LNCaP clone FGC (cell line): Measurements from ENCODE around the gene ELOVL5.
"Not testable (repeated sequence)": the region's sequence is repeated elsewhere in the genome, so short reads cannot be mapped to it uniquely, and the experiment has no call there.

Source experiments
- DNase-seq: peaks from one replicate; pipeline ENCODE4 v3.0.0-alpha.2; 2011; ENCODE audit warnings: low read depth
- H3K4me3 ChIP-seq: 2 replicates; pipeline ENCODE4 v1.5.1; 2011; ENCODE audit warnings: mild to moderate bottlenecking, low read depth, low read length, control low read depth
- TF ChIP-seq, protein P1 (sequence below): IDR thresholded peaks from 2 replicates; pipeline ENCODE4 v1.5.1; 2012; ENCODE audit warnings: mild to moderate bottlenecking; ENCODE audit not compliant: control insufficient read depth, insufficient read depth; ENCODE audit errors: extremely low read depth

The ELOVL5 gene, protein sequence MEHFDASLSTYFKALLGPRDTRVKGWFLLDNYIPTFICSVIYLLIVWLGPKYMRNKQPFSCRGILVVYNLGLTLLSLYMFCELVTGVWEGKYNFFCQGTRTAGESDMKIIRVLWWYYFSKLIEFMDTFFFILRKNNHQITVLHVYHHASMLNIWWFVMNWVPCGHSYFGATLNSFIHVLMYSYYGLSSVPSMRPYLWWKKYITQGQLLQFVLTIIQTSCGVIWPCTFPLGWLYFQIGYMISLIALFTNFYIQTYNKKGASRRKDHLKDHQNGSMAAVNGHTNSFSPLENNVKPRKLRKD

DNA sequence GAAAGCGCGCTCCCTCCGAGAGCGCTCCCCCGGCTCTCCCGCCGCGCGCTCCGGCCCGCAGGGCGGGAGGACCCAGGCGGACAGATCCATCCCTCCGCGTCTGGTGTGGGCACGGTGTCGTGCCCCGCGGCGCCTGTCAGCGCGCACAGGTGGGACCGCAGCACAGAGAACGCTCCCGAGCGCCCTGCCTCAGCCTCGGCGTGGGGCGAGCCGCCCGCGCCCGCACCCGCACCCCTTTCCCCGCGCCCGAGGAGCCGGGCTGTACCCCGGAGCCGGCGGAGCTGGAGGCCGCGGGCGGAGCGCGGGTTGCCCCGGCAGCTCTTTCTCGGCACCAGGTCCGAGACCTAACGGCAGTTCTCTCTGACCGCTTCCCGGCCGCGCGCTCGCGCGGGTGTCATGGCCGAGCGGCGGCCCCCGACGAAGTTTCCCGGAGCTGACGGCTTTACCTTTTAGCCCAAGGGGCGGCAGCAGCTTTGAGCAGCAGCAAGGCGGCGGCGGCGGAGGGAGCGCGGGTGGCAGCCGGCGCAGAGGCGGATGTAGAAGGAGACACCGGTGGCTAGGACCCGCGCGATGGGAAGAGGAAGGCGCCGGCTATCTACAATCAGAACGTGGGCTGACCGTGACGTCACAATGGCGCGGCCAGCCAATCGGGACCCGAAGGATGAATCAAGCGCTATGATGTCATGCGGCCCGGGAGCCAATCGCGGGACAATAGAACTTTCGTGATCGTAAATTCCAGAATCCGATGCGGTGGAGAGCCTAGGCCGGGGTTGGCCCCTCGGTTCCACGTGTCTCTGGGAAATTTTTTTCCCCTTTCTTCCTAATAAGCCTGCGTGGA lies at the start of gene ELOVL5:
TSS of gene ELOVL5 (minus strand) at position 580 of the 838 bp plus-strand sequence. CDS start 53,251 bp downstream, outside the sequence.
- TF ChIP-seq, protein P1, sequence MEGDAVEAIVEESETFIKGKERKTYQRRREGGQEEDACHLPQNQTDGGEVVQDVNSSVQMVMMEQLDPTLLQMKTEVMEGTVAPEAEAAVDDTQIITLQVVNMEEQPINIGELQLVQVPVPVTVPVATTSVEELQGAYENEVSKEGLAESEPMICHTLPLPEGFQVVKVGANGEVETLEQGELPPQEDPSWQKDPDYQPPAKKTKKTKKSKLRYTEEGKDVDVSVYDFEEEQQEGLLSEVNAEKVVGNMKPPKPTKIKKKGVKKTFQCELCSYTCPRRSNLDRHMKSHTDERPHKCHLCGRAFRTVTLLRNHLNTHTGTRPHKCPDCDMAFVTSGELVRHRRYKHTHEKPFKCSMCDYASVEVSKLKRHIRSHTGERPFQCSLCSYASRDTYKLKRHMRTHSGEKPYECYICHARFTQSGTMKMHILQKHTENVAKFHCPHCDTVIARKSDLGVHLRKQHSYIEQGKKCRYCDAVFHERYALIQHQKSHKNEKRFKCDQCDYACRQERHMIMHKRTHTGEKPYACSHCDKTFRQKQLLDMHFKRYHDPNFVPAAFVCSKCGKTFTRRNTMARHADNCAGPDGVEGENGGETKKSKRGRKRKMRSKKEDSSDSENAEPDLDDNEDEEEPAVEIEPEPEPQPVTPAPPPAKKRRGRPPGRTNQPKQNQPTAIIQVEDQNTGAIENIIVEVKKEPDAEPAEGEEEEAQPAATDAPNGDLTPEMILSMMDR, result no peak

DNA sequence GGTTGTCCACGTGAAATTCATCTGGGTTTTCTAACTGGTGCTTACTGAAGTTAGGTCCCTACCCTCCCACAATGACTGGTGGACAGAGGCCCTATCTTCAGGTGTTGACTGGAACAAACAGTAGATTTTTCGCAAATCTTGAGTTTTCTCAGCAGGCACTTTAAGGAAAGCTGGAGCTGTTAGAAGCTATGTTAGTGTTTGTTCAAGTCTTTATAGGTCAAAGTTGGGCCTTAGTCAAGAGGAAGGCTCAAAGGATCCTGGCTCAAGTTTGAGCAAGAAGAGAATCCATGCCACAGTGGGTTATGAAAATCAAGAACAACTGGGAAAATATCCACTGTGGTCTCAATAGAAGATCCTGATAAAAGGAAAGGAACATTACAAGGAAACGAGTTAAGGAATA lies 48.5 kb upstream of the ELOVL5 start:
- TF ChIP-seq, protein P1, result no peak
- peak; percentile 63 for DNase-seq
- H3K4me3 ChIP-seq, result no peak overlapping the region

More for the DNA sequence above, at the start of gene ELOVL5:
- DNase-seq, result peak; percentile 93
- H3K4me3 ChIP-seq, result peak within 1 kb of the TSS; percentile 89

DNA sequence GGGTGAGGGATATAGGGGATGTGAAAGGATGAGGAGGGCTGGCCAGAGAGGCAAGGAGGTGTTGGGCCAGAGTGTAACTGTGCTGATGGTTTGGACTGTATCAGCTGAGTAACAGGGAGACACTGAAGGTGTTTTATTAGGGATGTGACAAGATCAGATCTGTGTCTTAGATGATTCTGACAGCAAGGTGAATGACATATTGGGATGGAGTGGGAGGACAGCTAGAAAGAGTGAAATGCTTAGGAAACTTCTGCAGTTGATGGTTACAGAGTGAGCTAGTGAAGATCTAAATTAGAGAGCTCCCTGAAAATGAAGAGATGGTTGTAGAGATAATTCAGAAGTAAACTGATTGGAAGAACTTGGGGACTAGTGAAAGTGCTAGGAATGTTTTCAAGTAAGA lies 47.2 kb upstream of the ELOVL5 start:
- TF ChIP-seq, protein P1, result no peak
- no peak overlapping the region for H3K4me3 ChIP-seq
- DNase-seq, result no peak

DNA sequence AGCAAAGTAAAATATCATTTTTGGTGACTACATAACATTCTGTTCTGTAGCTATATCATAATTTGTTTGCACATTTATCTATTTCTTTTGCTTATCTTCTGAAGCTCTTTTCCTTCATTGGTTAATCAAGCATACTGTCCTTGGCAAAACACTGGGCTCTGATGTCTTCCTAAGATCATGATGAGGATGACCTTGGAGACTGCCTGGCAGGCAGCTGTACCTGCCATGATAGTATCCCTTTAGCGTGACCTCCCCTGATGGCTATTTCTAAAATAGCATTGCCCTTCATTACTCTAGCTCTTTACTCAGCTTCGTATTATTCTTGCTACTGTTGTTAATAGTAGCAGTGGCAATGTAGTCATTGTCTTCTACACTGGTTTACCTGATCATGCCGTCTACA lies 46.0 kb upstream of the ELOVL5 start:
- TF ChIP-seq, protein P1, result no peak
- no peak overlapping the region for H3K4me3 ChIP-seq
- no peak for DNase-seq

DNA sequence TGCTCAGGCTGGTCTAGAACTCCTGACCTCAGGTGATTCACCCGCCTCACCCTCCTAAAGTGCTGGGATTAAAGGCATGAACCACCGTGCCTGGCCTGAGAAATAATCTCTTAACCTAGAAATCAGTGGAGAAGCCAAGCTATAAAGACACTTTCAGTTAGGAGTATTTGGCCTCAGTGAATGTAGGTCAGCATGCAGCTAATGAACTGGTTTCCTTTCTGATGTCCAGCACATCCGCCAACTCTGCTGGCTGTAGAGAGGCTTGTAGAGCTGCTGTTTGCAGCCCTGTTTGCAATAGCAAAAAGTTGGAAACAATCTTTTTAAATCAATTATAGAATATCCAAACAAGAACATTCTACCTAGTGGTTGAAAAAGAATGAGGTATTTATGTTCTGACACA lies 42.4 kb upstream of the ELOVL5 start:
- TF ChIP-seq, protein P1, result no peak
- no peak overlapping the region for H3K4me3 ChIP-seq
- no peak for DNase-seq

DNA sequence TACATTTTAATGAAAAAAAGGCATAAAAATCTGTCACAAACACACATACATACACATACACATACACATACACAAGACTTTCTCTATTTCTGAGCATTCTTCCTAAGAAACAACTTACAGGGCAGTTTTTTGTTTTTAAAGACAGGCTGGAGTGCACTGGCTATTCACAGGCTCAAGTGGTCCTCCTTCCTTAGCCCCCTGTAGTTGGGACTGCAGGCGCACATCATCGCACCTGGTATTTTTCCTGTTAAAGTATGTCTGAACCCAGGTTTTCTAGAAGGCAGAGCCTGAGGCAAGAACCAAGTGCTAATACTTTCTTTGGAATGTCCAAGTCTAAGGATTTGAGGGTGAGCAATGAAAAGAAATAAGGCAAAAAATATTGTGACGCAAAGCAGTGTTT lies 41.3 kb upstream of the ELOVL5 start:
- no peak for DNase-seq
- TF ChIP-seq, protein P1, result no peak
- no peak overlapping the region for H3K4me3 ChIP-seq

DNA sequence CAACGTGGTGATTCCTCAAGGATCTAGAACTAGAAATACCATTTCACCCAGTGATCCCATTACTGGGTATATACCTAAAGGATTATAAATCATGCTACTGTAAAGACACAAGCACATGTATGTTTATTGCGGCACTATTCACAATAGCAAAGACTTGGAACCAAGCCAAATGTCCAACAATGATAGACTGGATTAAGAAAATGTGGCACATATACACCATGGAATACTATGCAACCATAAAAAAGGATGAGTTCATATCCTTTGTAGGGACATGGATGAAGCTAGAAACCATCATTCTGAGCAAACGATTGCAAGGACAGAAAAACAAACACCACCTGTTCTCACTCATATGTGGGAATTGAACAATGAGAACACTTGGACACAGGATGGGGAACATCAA lies 39.9 kb upstream of the ELOVL5 start:
- not testable (repeated sequence) for DNase-seq, H3K4me3 ChIP-seq
